ENCODE data around the gene KLF16.

- TF ChIP-seq CTCF (IDR thresholded peaks at IDR 0.05 in 2 of 3, conservative IDR thresholded peaks at IDR 0.05 in 1 of 3; ENCODE audit: control insufficient read depth in 2 of 3, extremely low read depth in 1 of 3, insufficient read depth in 1 of 3, low read depth in 3 of 3, low read length in 3 of 3) (no peak), TAF1 (IDR thresholded peaks at IDR 0.05; ENCODE audit: borderline replicate concordance, low read depth, low read length) (no peak), SP1 (IDR thresholded peaks at IDR 0.05; ENCODE audit: low read depth, low read length) (no peak), ATF2 (IDR thresholded peaks at IDR 0.05; ENCODE audit: low read length) (no peak), NRF1 (conservative IDR thresholded peaks at IDR 0.05; ENCODE audit: low read depth, low read length) (no peak), BHLHE40 (IDR thresholded peaks at IDR 0.05; ENCODE audit: borderline replicate concordance in 1 of 2, low read depth in 2 of 2, low read length in 1 of 2) (no peak), POLR2AphosphoS5 (IDR thresholded peaks at IDR 0.05; ENCODE audit: low read length) (no peak), JUNB (IDR thresholded peaks at IDR 0.05) (no peak), EP300 (IDR thresholded peaks at IDR 0.05; ENCODE audit: borderline replicate concordance in 1 of 2, control insufficient read depth in 1 of 2, low read depth in 2 of 2, low read length in 2 of 2) (no peak), ESRRA (IDR thresholded peaks at IDR 0.05; ENCODE audit: low read length) (no peak), ZNF274 (IDR thresholded peaks at IDR 0.05; ENCODE audit: insufficient read depth, insufficient read length) (no peak), CBFB (IDR thresholded peaks at IDR 0.05; ENCODE audit: low read depth) (no peak), ZBTB33 (IDR thresholded peaks at IDR 0.05) (no peak), CREM (IDR thresholded peaks at IDR 0.05; ENCODE audit: low read depth) (no peak)
These were observed 49.6 kb upstream of the KLF16 start for GRCh38 chr19:1912760-1913505.
